Adrenal gland (tissue), 12 donors: ENCODE results near the gene JSRP1. TPM values are rescaled to one million over a fixed set of nuclear protein-coding genes. Genes with fewer than 3 reads are reported as not detected.
A peak's percentile ranks its signal among the peaks of the same experiment; 100 is the strongest.

Source experiments
- DNase-seq, 7 donors: peaks; one replicate each; pipeline ENCODE4 v3.0.0-alpha.2; 2019 to 2020
- H3K27ac ChIP-seq, 5 donors: fragments of 200-600 bp; sonication (generic) in 4 of 5; 1 replicate in 3 of 5; 2 replicates in 2 of 5; pipeline versions ENCODE4 v1.5.1 to v1.8.0; 2016 to 2020; ENCODE audit warnings: mild to moderate bottlenecking in 1 of 5
- H3K27me3 ChIP-seq: fragments of 200-600 bp; 2 replicates; pipeline ENCODE4 v1.8.0; 2021
- H3K36me3 ChIP-seq, 2 donors: fragments of 200-600 bp; replicated peaks in 1 of 2; 1 replicate in 1 of 2; 2 replicates in 1 of 2; pipeline versions ENCODE4 v1.5.1 to v1.8.0; 2018 to 2022
- H3K4me1 ChIP-seq, 2 donors: fragments of 200-600 bp; replicated peaks in 1 of 2; 1 replicate in 1 of 2; 2 replicates in 1 of 2; pipeline versions ENCODE4 v1.5.1 to v1.8.0; 2018 to 2021
- H3K4me3 ChIP-seq, 4 donors: fragments of 200-600 bp; sonication (generic) in 3 of 4; one replicate each; pipeline ENCODE4 v1.5.1; 2016 to 2018
- H3K9me3 ChIP-seq, 3 donors: fragments of 200-600 bp; sonication (generic) in 1 of 3; replicated peaks in 1 of 3; 1 replicate in 2 of 3; 2 replicates in 1 of 3; pipeline versions ENCODE4 v1.5.1 to v1.8.0; 2016 to 2021
- CTCF ChIP-seq, 6 experiments: fragments of 450-650 bp in 4 of 6; fragments of 200-600 bp in 2 of 6; sonication (generic) in 1 of 6; IDR thresholded peaks; 1 replicate in 5 of 6; 2 replicates in 1 of 6; pipeline versions ENCODE4 v1.5.1 to v1.8.0; 2016 to 2021; ENCODE audit warnings: antibody characterized with exemption in 6 of 6, mild to moderate bottlenecking in 2 of 6, moderate library complexity in 1 of 6
- POLR2A ChIP-seq, 2 donors: fragments of 450-650 bp; IDR thresholded peaks; one replicate each; pipeline ENCODE4 v1.6.1; 2017; ENCODE audit warnings: antibody characterized with exemption in 2 of 2, mild to moderate bottlenecking in 2 of 2, moderate library complexity in 1 of 2
- WGBS, 4 donors: extraction: QIAGEN DNeasy Blood & Tissue Kit in 2 of 4; methylation state at CpG; one replicate each; pipeline versions ENCODE4 v1.1.5 to v1.1.7; 2013 to 2017; 5-methylcytosine and 5-hydroxymethylcytosine counted together
- intact Hi-C, 2 donors: fragments of 100-400 bp; cut with DNase I; formaldehyde crosslinking; loops; one replicate each; pipeline versions ENCODE4 v1.14.1 to v1.15.0; 2022 to 2023
- polyA plus RNA-seq, 3 donors: library from polyadenylated mRNA; stranded (reverse); fragments of 200-250 nt in 2 of 3; fragments of 350-450 nt in 1 of 3; fragmentation: Illumina TruSeq in 1 of 3; extraction: RNeasy Lipid Tissue Mini Kit (QIAGEN cat#74804) in 1 of 3; gene quantifications; one replicate each; pipeline ENCODE4 v1.2.3, GENCODE V29; 2013 to 2014
- total RNA-seq, 9 donors: library from RNA; depleted of rRNA in 4 of 9; stranded (reverse); fragments of >200 nt in 4 of 9; fragments of 120-200 nt in 1 of 9; fragmentation: NEBNext Ultra II Directional in 1 of 9; extraction: Animal tissue kit (Norgen Biotek cat#: 25700) in 1 of 9; gene quantifications; one replicate each; pipeline versions ENCODE4 v1.1.0 to v1.2.4, GENCODE V29; 2013 to 2023
- donor health status: healthy with polysubstance abuse.
- donor health status: Bipolar disorder and iron deficiency.
- donor health status: DM: yes; HTN: yes; CAD: no.
- donor health status: DM: no; HTN: no; CAD: no.
- donor health status: DM: no; HTN: no; CAD: no.
- donor health status: DM: yes; HTN: yes; CAD: no.

The JSRP1 gene
- total and polyA plus RNA-seq, 12 donors: 0.54 to 1.2 (median 0.83) TPM; not detected in 6

GRCh38 chr19:2221250-2221831 is 34.9 kb downstream of the JSRP1 start:
- peaks cover 0 to 75% of the 10 kb centered on the region in 2 donors for H3K36me3 ChIP-seq
- no peaks in the 10 kb centered on the region for H3K27me3 ChIP-seq
- peak in 6 of 7 donors; percentile 73 to 85 (median 78) for DNase-seq
- 40 to 52% (median 44%) methylated on average over 6 to 20 of the region's 20 CpGs for WGBS, 4 donors
- intact Hi-C loops: no loop called here
- peaks cover 10 to 18% of the 10 kb centered on the region in 2 donors for H3K4me1 ChIP-seq
- peak overlapping the region in 4 of 5 donors; percentile 11 to 79 (median 73) for H3K27ac ChIP-seq
- H3K9me3 ChIP-seq: no peaks in the 10 kb centered on the region
- H3K4me3 ChIP-seq: no peak overlapping the region
- no peak for TF ChIP-seq POLR2A (IDR thresholded peaks at IDR 0.05)
- TF ChIP-seq CTCF (IDR thresholded peaks at IDR 0.05): peak in 1 of 6 experiments; percentile 10

GRCh38 chr19:2219726-2220125 is 36.5 kb downstream of the JSRP1 start:
- Histone ChIP-seq H3K9me3 (no peaks in the 10 kb centered on the region), H3K4me3 (no peak overlapping the region), H3K36me3 (peaks cover 0 to 80% of the 10 kb centered on the region in 2 donors), H3K27me3 (no peaks in the 10 kb centered on the region), H3K4me1 (peaks cover 10 to 18% of the 10 kb centered on the region in 2 donors), H3K27ac (no peak overlapping the region)
- TF ChIP-seq CTCF (IDR thresholded peaks at IDR 0.05): no peak
- 96 to 98% (median 96%) methylated on average over 19 to 21 of the region's 21 CpGs for WGBS, 4 donors
- intact Hi-C loops: no loop called here
- no peak for DNase-seq

GRCh38 chr19:2217591-2217990 is 38.6 kb downstream of the JSRP1 start:
- H3K4me3 ChIP-seq: no peak overlapping the region
- H3K9me3 ChIP-seq: no peaks in the 10 kb centered on the region
- peaks cover 0 to 84% of the 10 kb centered on the region in 2 donors for H3K36me3 ChIP-seq
- no peak for DNase-seq
- H3K27ac ChIP-seq: no peak overlapping the region
- intact Hi-C loops: no loop called here
- H3K27me3 ChIP-seq: no peaks in the 10 kb centered on the region
- whole genome bisulfite sequencing, 4 donors: 90 to 98% (median 95%) methylated on average over 8 to 22 of the region's 22 CpGs
- peaks cover 10 to 18% of the 10 kb centered on the region in 2 donors for H3K4me1 ChIP-seq
- TF ChIP-seq CTCF (IDR thresholded peaks at IDR 0.05) (no peak), POLR2A (IDR thresholded peaks at IDR 0.05) (no peak)

- Histone ChIP-seq H3K27me3 (no peaks in the 10 kb centered on the region), H3K36me3 (peaks cover 0 to 84% of the 10 kb centered on the region in 2 donors), H3K4me3 (no peak overlapping the region), H3K9me3 (no peaks in the 10 kb centered on the region), H3K27ac (no peak overlapping the region), H3K4me1 (peaks cover 8 to 12% of the 10 kb centered on the region in 2 donors)
- TF ChIP-seq CTCF (IDR thresholded peaks at IDR 0.05): no peak
- no peak for TF ChIP-seq POLR2A (IDR thresholded peaks at IDR 0.05)
- intact Hi-C loops: no loop called here
- WGBS, 4 donors: 88 to 100% (median 94%) methylated on average over 1 to 43 of the region's 43 CpGs
- no peak for DNase-seq
Observed at GRCh38 chr19:2216361-2217225, 39.6 kb downstream of the JSRP1 start.
